ENCODE measurements around the gene CTDSPL2. TPM values are rescaled to one million over a fixed set of nuclear protein-coding genes. Genes with fewer than 3 reads are reported as not detected.
A peak's percentile ranks its signal among the peaks of the same experiment; 100 is the strongest.

The CTDSPL2 gene
- total RNA-seq, 1 donor from 2014 or later, result 85.7 TPM

DNA sequence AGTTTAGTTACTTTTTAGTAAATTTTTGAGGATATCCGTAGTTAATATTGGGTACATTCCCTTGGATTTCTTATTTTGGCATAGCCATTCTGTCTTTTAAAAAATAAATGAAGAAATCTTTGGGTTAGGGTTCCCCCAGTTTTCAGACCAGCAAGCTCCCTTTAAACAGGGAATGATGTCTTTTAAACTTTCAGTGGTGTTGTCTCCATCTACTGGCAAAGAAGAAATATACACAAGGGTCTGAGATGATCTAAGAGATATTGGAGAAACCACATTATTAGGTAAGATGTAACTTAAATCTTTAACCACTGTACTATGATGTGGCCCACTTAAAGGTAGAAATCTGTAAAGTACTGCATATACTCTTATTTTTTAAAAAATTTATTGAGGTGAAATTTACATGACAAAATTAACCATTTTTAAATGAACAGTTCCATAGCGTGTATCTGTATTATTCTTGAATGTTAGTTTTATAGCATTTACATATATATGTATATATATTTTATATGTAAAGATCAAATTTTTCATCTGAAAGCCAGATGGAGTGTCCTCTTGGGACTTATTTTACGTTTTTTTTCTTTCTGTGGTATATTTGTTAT is 74.4 kb downstream of the CTDSPL2 start:
- DNase-seq (ENCODE audit: low read depth, low spot score), result no peak
- H3K4me1 Mint-ChIP-seq, result no peaks in the 10 kb centered on the region
- no peaks in the 10 kb centered on the region for H3K9me3 Mint-ChIP-seq
- TF ChIP-seq, protein P1, sequence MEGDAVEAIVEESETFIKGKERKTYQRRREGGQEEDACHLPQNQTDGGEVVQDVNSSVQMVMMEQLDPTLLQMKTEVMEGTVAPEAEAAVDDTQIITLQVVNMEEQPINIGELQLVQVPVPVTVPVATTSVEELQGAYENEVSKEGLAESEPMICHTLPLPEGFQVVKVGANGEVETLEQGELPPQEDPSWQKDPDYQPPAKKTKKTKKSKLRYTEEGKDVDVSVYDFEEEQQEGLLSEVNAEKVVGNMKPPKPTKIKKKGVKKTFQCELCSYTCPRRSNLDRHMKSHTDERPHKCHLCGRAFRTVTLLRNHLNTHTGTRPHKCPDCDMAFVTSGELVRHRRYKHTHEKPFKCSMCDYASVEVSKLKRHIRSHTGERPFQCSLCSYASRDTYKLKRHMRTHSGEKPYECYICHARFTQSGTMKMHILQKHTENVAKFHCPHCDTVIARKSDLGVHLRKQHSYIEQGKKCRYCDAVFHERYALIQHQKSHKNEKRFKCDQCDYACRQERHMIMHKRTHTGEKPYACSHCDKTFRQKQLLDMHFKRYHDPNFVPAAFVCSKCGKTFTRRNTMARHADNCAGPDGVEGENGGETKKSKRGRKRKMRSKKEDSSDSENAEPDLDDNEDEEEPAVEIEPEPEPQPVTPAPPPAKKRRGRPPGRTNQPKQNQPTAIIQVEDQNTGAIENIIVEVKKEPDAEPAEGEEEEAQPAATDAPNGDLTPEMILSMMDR (conservative IDR thresholded peaks at IDR 0.05), result peak; percentile 75
- no peaks in the 10 kb centered on the region for H3K27me3 Mint-ChIP-seq (ENCODE audit: low read depth)
- no peak overlapping the region for H3K4me3 Mint-ChIP-seq
- H3K36me3 Mint-ChIP-seq (ENCODE audit: low read depth), result peaks cover 2% of the 10 kb centered on the region
- no peak overlapping the region for H3K27ac Mint-ChIP-seq (ENCODE audit: unreplicated experiment)

DNA sequence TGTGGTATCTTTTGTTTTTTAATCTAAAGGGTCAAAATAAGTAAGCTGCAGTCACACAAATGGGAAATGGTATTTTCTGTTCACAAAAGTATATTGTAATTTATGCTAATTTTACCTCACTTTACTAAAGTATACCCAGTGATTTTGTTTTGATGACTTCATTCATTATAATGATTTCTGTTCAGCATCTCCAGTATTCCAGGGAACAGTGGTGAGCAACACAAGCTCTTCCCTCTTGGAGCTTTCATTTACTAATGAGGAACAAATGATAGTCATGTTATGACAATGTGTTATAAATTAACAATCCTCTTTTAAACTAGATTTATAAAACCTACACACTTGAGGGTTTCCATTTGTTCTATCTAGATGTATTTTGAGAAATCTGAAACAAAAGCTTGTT is 89.0 kb downstream of the CTDSPL2 start:
- TF ChIP-seq, protein P1 (conservative IDR thresholded peaks at IDR 0.05), result no peak
- H3K4me3 Mint-ChIP-seq, result no peak overlapping the region
- no peak overlapping the region for H3K27ac Mint-ChIP-seq (ENCODE audit: unreplicated experiment)
- no peak for DNase-seq (ENCODE audit: low read depth, low spot score)
- no peaks in the 10 kb centered on the region for H3K27me3 Mint-ChIP-seq (ENCODE audit: low read depth)
- H3K9me3 Mint-ChIP-seq, result no peaks in the 10 kb centered on the region
- no peaks in the 10 kb centered on the region for H3K4me1 Mint-ChIP-seq
- H3K36me3 Mint-ChIP-seq (ENCODE audit: low read depth), result peaks cover 2% of the 10 kb centered on the region

DNA sequence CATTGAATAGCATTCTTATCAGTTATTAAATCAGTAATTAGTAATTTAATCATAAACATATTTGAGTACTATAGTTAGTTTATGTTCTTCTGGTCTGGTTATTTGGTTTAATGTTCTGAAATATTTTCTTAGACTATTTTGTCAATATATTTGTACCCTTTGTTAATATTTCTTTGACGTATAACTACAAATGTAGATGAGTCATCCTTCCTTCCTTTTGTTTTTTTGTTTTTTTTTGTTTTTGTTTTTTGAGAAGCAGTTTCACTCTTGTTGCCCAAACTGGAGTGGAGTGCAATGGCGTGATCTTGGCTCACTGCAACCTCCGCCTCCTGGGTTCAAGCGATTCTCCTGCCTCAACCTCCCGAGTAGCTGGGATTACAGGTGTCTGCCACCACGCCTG is 92.1 kb downstream of the CTDSPL2 start:
- no peak for DNase-seq (ENCODE audit: low read depth, low spot score)
- TF ChIP-seq, protein P1 (conservative IDR thresholded peaks at IDR 0.05), result no peak
- H3K4me1 Mint-ChIP-seq, result no peaks in the 10 kb centered on the region
- no peak overlapping the region for H3K4me3 Mint-ChIP-seq
- no peaks in the 10 kb centered on the region for H3K27me3 Mint-ChIP-seq (ENCODE audit: low read depth)
- no peak overlapping the region for H3K27ac Mint-ChIP-seq (ENCODE audit: unreplicated experiment)
- H3K9me3 Mint-ChIP-seq, result no peaks in the 10 kb centered on the region
- H3K36me3 Mint-ChIP-seq (ENCODE audit: low read depth), result peaks cover 2% of the 10 kb centered on the region

DNA sequence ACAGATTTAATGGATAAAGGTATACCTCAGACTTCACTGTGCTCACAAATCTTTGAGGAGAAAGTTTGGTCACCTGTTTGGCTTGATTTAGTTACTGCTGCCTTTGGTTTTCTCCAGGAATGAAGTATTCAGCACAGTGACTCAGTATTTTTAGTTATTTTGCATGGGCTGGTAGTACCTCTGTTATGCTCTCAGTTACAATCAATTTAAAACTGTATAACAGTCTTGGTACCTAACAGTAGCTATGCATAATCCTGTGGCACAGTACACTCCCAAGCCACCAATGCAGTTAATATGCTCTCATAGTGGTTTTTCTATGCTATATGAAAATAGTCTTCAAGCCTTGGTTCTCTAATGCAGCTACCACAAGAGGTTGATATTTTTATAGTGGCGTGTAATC is 97.6 kb downstream of the CTDSPL2 start:
- TF ChIP-seq, protein P1 (conservative IDR thresholded peaks at IDR 0.05), result no peak
- Mint-ChIP-seq H3K9me3 (no peaks in the 10 kb centered on the region), H3K4me3 (no peak overlapping the region), H3K27me3 (ENCODE audit: low read depth) (no peaks in the 10 kb centered on the region), H3K4me1 (peaks cover 5% of the 10 kb centered on the region), H3K27ac (ENCODE audit: unreplicated experiment) (no peak overlapping the region), H3K36me3 (ENCODE audit: low read depth) (no peaks in the 10 kb centered on the region)
- DNase-seq (ENCODE audit: low read depth, low spot score), result no peak

DNA sequence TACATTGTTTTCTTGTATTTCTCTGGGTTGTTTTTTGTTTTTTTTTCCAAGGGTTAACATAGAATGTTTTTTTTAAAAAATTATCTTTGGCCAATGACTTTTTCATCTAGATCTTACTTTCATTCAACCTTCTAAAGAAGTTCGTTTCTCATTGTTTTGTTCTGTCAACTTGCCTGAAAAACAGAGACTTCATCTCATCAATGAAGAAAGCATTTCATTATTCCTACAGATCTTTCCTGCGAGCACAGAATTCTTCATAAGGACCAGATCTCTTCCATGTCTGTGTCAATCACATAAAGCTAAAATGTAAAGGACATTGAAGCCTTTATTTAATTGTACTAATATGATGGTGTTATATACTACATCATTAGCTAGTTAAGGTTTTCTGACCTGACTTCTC is 99.8 kb downstream of the CTDSPL2 start:
- Mint-ChIP-seq H3K4me3 (no peak overlapping the region), H3K4me1 (peaks cover 5% of the 10 kb centered on the region), H3K36me3 (ENCODE audit: low read depth) (no peaks in the 10 kb centered on the region), H3K27me3 (ENCODE audit: low read depth) (no peaks in the 10 kb centered on the region), H3K9me3 (no peaks in the 10 kb centered on the region), H3K27ac (ENCODE audit: unreplicated experiment) (no peak overlapping the region)
- TF ChIP-seq, protein P1 (conservative IDR thresholded peaks at IDR 0.05), result no peak
- DNase-seq (ENCODE audit: low read depth, low spot score), result no peak

All from neural crest cell (in vitro differentiated cells).